WI38 (cell line): ENCODE results near the gene PDE8A.
A peak's percentile ranks its signal among the peaks of the same experiment; 100 is the strongest.

Experiments used
- H3K4me3 ChIP-seq: 2 replicates; pipeline ENCODE4 v1.5.1; 2011; ENCODE audit warnings: low read depth, mild to moderate bottlenecking, control low read depth, low read length
- CTCF ChIP-seq: IDR thresholded peaks from 2 replicates; pipeline ENCODE4 v1.5.1; 2012; ENCODE audit warnings: low read depth, mild to moderate bottlenecking, control low read depth, low read length

Gene PDE8A

GRCh38 chr15:84981711-84982300 lies at the start of gene PDE8A:
TSS of gene PDE8A (plus strand) at chr15:84981856. CDS start at chr15:84982163, 307 bp downstream.
- peak within 1 kb of the TSS; percentile 81 for H3K4me3 ChIP-seq
- no peak for TF ChIP-seq CTCF

- TF ChIP-seq CTCF: no peak
- no peak overlapping the region for H3K4me3 ChIP-seq
These were observed 46.5 kb upstream of the PDE8A start for GRCh38 chr15:84934942-84935729.

- TF ChIP-seq CTCF: no peak
- no peak overlapping the region for H3K4me3 ChIP-seq
These were observed 44.5 kb upstream of the PDE8A start for GRCh38 chr15:84937144-84937543.

GRCh38 chr15:84938726-84939125 lies 42.9 kb upstream of the PDE8A start:
- H3K4me3 ChIP-seq: no peak overlapping the region
- TF ChIP-seq CTCF: no peak

GRCh38 chr15:84940399-84940798 lies 41.3 kb upstream of the PDE8A start:
- no peak overlapping the region for H3K4me3 ChIP-seq
- TF ChIP-seq CTCF: no peak

- H3K4me3 ChIP-seq: no peak overlapping the region
- no peak for TF ChIP-seq CTCF
These were observed 39.2 kb upstream of the PDE8A start for GRCh38 chr15:84942456-84942855.

GRCh38 chr15:84944311-84944710 lies 37.3 kb upstream of the PDE8A start:
- TF ChIP-seq CTCF: no peak

More at GRCh38 chr15:84944311-84944710, 37.3 kb upstream of the PDE8A start:
- H3K4me3 ChIP-seq: no peak overlapping the region
